Sigmoid colon (tissue), 7 donors: ENCODE measurements around the gene JHY. TPM values are rescaled to one million over a fixed set of nuclear protein-coding genes. Genes with fewer than 3 reads are reported as not detected.

Source experiments
- DNase-seq: peaks from one replicate; pipeline ENCODE4 v3.0.0-alpha.2; 2019
- H3K27ac ChIP-seq, 4 donors: fragments of 200-600 bp; sonication (generic); one replicate each; pipeline ENCODE4 v1.5.1; 2016 to 2019; ENCODE audit warnings: mild to moderate bottlenecking in 1 of 4
- H3K27me3 ChIP-seq, 3 donors: fragments of 200-600 bp; sonication (generic); one replicate each; pipeline ENCODE4 v1.5.1; 2019; ENCODE audit warnings: mild to moderate bottlenecking in 1 of 3
- H3K36me3 ChIP-seq, 4 donors: fragments of 200-600 bp; sonication (generic); one replicate each; pipeline ENCODE4 v1.5.1; 2016 to 2019
- H3K4me1 ChIP-seq, 4 donors: fragments of 200-600 bp; sonication (generic); one replicate each; pipeline ENCODE4 v1.5.1; 2017 to 2019
- H3K4me3 ChIP-seq, 4 donors: fragments of 200-600 bp; sonication (generic); one replicate each; pipeline ENCODE4 v1.5.1; 2017 to 2019; ENCODE audit warnings: mild to moderate bottlenecking in 2 of 4, moderate library complexity in 1 of 4
- H3K9me3 ChIP-seq, 4 donors: fragments of 200-600 bp in 3 of 4; sonication (generic) in 3 of 4; one replicate each; pipeline versions ENCODE4 v1.5.1 to v1.6.1; 2013 to 2019
- CTCF ChIP-seq, 4 experiments: fragments of 450-650 bp in 3 of 4; fragments of 200-600 bp in 1 of 4; IDR thresholded peaks; one replicate each; pipeline ENCODE4 v1.5.1; 2016 to 2019; ENCODE audit warnings: antibody characterized with exemption in 4 of 4, mild to moderate bottlenecking in 3 of 4, moderate library complexity in 2 of 4
- EP300 ChIP-seq, 4 donors: sonication (generic); formaldehyde crosslinking; IDR thresholded peaks; one replicate each; pipeline ENCODE4 v1.6.1; 2017; ENCODE audit warnings: antibody characterized with exemption in 4 of 4
- POLR2A ChIP-seq, 2 donors: fragments of 450-650 bp; IDR thresholded peaks; one replicate each; pipeline ENCODE4 v1.6.1; 2016; ENCODE audit warnings: antibody characterized with exemption in 2 of 2, mild to moderate bottlenecking in 2 of 2, moderate library complexity in 2 of 2
- POLR2AphosphoS5 ChIP-seq, 4 donors: sonication (generic); formaldehyde crosslinking; IDR thresholded peaks; one replicate each; pipeline ENCODE4 v1.6.1; 2017; ENCODE audit warnings: antibody characterized with exemption in 4 of 4
- WGBS, 2 donors: extraction: QIAGEN DNeasy Blood & Tissue Kit; methylation state at CpG; one replicate each; pipeline ENCODE4 v1.1.7; 2013; 5-methylcytosine and 5-hydroxymethylcytosine counted together
- intact Hi-C: fragments of 100-400 bp; cut with DNase I; formaldehyde crosslinking; loops from one replicate; pipeline ENCODE4 v1.15.1; 2023
- polyA plus RNA-seq, 3 donors: library from polyadenylated mRNA; stranded (reverse); fragments of 200-250 nt; gene quantifications; one replicate each; pipeline ENCODE4 v1.2.3, GENCODE V29; 2013
- total RNA-seq, 4 donors: library from RNA; depleted of rRNA; stranded (reverse); fragments of >200 nt; gene quantifications; one replicate each; pipeline ENCODE4 v1.1.0, GENCODE V29; 2016
- donor health status: healthy with polysubstance abuse.
- donor health status: Bipolar disorder and iron deficiency.
- donor health status: healthy.

The JHY gene
- total and polyA plus RNA-seq, 7 donors: 0.46 to 8.9 (median 5.8) TPM

GRCh38 chr11:122902951-122903350 is 20.4 kb downstream of the JHY start:
- no peak overlapping the region for H3K27ac ChIP-seq
- DNase-seq: no peak
- H3K27me3 ChIP-seq: no peaks in the 10 kb centered on the region
- H3K4me3 ChIP-seq: no peak overlapping the region
- no peaks in the 10 kb centered on the region for H3K9me3 ChIP-seq
- intact Hi-C loops: no loop called here
- 92 to 95% methylated on average over 4 of the region's 4 CpGs for WGBS, 2 donors
- H3K4me1 ChIP-seq: no peaks in the 10 kb centered on the region
- H3K36me3 ChIP-seq: no peaks in the 10 kb centered on the region
- no peak for TF ChIP-seq EP300 (IDR thresholded peaks at IDR 0.05)
- TF ChIP-seq POLR2AphosphoS5 (IDR thresholded peaks at IDR 0.05): no peak
- TF ChIP-seq CTCF (IDR thresholded peaks at IDR 0.05): no peak
- no peak for TF ChIP-seq POLR2A (IDR thresholded peaks at IDR 0.05)

GRCh38 chr11:122910775-122911174 is 28.2 kb downstream of the JHY start:
- TF ChIP-seq POLR2AphosphoS5 (IDR thresholded peaks at IDR 0.05) (no peak), CTCF (IDR thresholded peaks at IDR 0.05) (no peak), EP300 (IDR thresholded peaks at IDR 0.05) (no peak), POLR2A (IDR thresholded peaks at IDR 0.05) (no peak)
- no peaks in the 10 kb centered on the region for H3K36me3 ChIP-seq
- no peak overlapping the region for H3K4me3 ChIP-seq
- no peak for DNase-seq
- WGBS, 2 donors: 81 to 89% methylated on average over 4 of the region's 4 CpGs
- H3K27me3 ChIP-seq: no peaks in the 10 kb centered on the region
- no peak overlapping the region for H3K27ac ChIP-seq
- no peaks in the 10 kb centered on the region for H3K9me3 ChIP-seq
- intact Hi-C loops: loop anchor here (1.0 to 10.0 kb wide), 2 partner anchors 113 to 144 kb away; no protein-coding TSS in a partner anchor
- H3K4me1 ChIP-seq: no peaks in the 10 kb centered on the region

- no peaks in the 10 kb centered on the region for H3K9me3 ChIP-seq
- no peaks in the 10 kb centered on the region for H3K4me1 ChIP-seq
- intact Hi-C loops: loop anchor here (10.0 kb wide), 1 partner anchor 137 kb away; no protein-coding TSS in a partner anchor
- no peaks in the 10 kb centered on the region for H3K27me3 ChIP-seq
- H3K36me3 ChIP-seq: no peaks in the 10 kb centered on the region
- peak; percentile 80 for DNase-seq
- no peak overlapping the region for H3K27ac ChIP-seq
- H3K4me3 ChIP-seq: no peak overlapping the region
- no peak for TF ChIP-seq POLR2A (IDR thresholded peaks at IDR 0.05)
- no peak for TF ChIP-seq POLR2AphosphoS5 (IDR thresholded peaks at IDR 0.05)
- TF ChIP-seq CTCF (IDR thresholded peaks at IDR 0.05): no peak
- no peak for TF ChIP-seq EP300 (IDR thresholded peaks at IDR 0.05)
- WGBS, 2 donors: 88 to 89% methylated on average over 1 of the region's 1 CpG
Observed at GRCh38 chr11:122917311-122917710, 34.8 kb downstream of the JHY start.

GRCh38 chr11:122918734-122919133 is 36.2 kb downstream of the JHY start:
- no peak for TF ChIP-seq EP300 (IDR thresholded peaks at IDR 0.05)
- no peak for TF ChIP-seq CTCF (IDR thresholded peaks at IDR 0.05)
- TF ChIP-seq POLR2AphosphoS5 (IDR thresholded peaks at IDR 0.05): no peak
- TF ChIP-seq POLR2A (IDR thresholded peaks at IDR 0.05): no peak
- H3K4me1 ChIP-seq: peaks cover 0 to 11% (median 6%) of the 10 kb centered on the region in 4 donors
- H3K36me3 ChIP-seq: no peaks in the 10 kb centered on the region
- H3K27me3 ChIP-seq: no peaks in the 10 kb centered on the region
- H3K27ac ChIP-seq: no peak overlapping the region
- WGBS, 2 donors: 89 to 94% methylated on average over 7 of the region's 7 CpGs
- H3K4me3 ChIP-seq: no peak overlapping the region
- H3K9me3 ChIP-seq: no peaks in the 10 kb centered on the region
- intact Hi-C loops: loop anchor here (10.0 kb wide), 1 partner anchor 136 kb away; no protein-coding TSS in a partner anchor
- DNase-seq: no peak

GRCh38 chr11:122920579-122920978 is 38.0 kb downstream of the JHY start:
- DNase-seq: no peak
- peaks cover 0 to 11% (median 6%) of the 10 kb centered on the region in 4 donors for H3K4me1 ChIP-seq
- no peak for TF ChIP-seq POLR2AphosphoS5 (IDR thresholded peaks at IDR 0.05)
- no peak for TF ChIP-seq EP300 (IDR thresholded peaks at IDR 0.05)
- 74 to 75% methylated on average over 5 of the region's 5 CpGs for WGBS, 2 donors
- H3K9me3 ChIP-seq: no peaks in the 10 kb centered on the region
- H3K4me3 ChIP-seq: no peak overlapping the region
- H3K27ac ChIP-seq: no peak overlapping the region
- H3K36me3 ChIP-seq: no peaks in the 10 kb centered on the region
- H3K27me3 ChIP-seq: no peaks in the 10 kb centered on the region
- intact Hi-C loops: no loop called here
